ENCODE measurements around the gene HIP1. TPM values are rescaled to one million over a fixed set of nuclear protein-coding genes. Genes with fewer than 3 reads are reported as not detected.
A peak's percentile ranks its signal among the peaks of the same experiment; 100 is the strongest.
"Not testable (repeated sequence)": the region's sequence is repeated elsewhere in the genome, so short reads cannot be mapped to it uniquely, and the experiment has no call there.

Gene HIP1
- total and polyA plus RNA-seq, 4 donors: 26.0 to 44.0 (median 35.3) TPM

GRCh38 chr7:75572814-75573213 lies 165.9 kb downstream of the HIP1 start:
- Histone ChIP-seq H3K36me3 (ENCODE audit: control insufficient read depth, insufficient read depth, low read length) (peaks cover 75% of the 10 kb centered on the region), H3K9me3 (ENCODE audit: control insufficient read depth, insufficient read depth, low read length) (no peaks in the 10 kb centered on the region), H3K4me1 (ENCODE audit: control insufficient read depth, insufficient read depth, low read length) (no peaks in the 10 kb centered on the region), H3K27ac (ENCODE audit: low read depth, low read length) (no peak overlapping the region), H3K27me3 (ENCODE audit: control insufficient read depth, insufficient read depth, low read length) (no peaks in the 10 kb centered on the region), H3K4me3 (ENCODE audit: low read depth, low read length) (no peak overlapping the region)
- no peak for DNase-seq (ENCODE audit: low read depth in 4 of 6, low spot score in 6 of 6)
- 91% methylated on average over 11 of the region's 11 CpGs for WGBS (ENCODE audit: insufficient coverage)

GRCh38 chr7:75572396-75572795 lies 166.3 kb downstream of the HIP1 start:
- 80% methylated on average over 5 of the region's 5 CpGs for WGBS (ENCODE audit: insufficient coverage)
- peaks cover 75% of the 10 kb centered on the region for H3K36me3 ChIP-seq (ENCODE audit: control insufficient read depth, insufficient read depth, low read length)

GRCh38 chr7:75571209-75571608 lies 167.5 kb downstream of the HIP1 start:
- H3K4me1 ChIP-seq (ENCODE audit: control insufficient read depth, insufficient read depth, low read length): no peaks in the 10 kb centered on the region
- no peaks in the 10 kb centered on the region for H3K27me3 ChIP-seq (ENCODE audit: control insufficient read depth, insufficient read depth, low read length)
- WGBS (ENCODE audit: insufficient coverage): 100% methylated on average over 2 of the region's 4 CpGs
- DNase-seq (ENCODE audit: low read depth in 4 of 6, low spot score in 6 of 6): no peak
- no peak overlapping the region for H3K27ac ChIP-seq (ENCODE audit: low read depth, low read length)
- H3K9me3 ChIP-seq (ENCODE audit: control insufficient read depth, insufficient read depth, low read length): no peaks in the 10 kb centered on the region
- H3K36me3 ChIP-seq (ENCODE audit: control insufficient read depth, insufficient read depth, low read length): peaks cover 75% of the 10 kb centered on the region
- no peak overlapping the region for H3K4me3 ChIP-seq (ENCODE audit: low read depth, low read length)

More at GRCh38 chr7:75572396-75572795, 166.3 kb downstream of the HIP1 start:
- no peak overlapping the region for H3K4me3 ChIP-seq (ENCODE audit: low read depth, low read length)
- H3K9me3 ChIP-seq (ENCODE audit: control insufficient read depth, insufficient read depth, low read length): no peaks in the 10 kb centered on the region
- H3K4me1 ChIP-seq (ENCODE audit: control insufficient read depth, insufficient read depth, low read length): no peaks in the 10 kb centered on the region
- peak in 1 of 6 donors; percentile 22 for DNase-seq (ENCODE audit: low read depth in 4 of 6, low spot score in 6 of 6)
- H3K27ac ChIP-seq (ENCODE audit: low read depth, low read length): no peak overlapping the region
- H3K27me3 ChIP-seq (ENCODE audit: control insufficient read depth, insufficient read depth, low read length): no peaks in the 10 kb centered on the region

- DNase-seq (ENCODE audit: low read depth in 4 of 6, low spot score in 6 of 6); H3K4me3 ChIP-seq (ENCODE audit: low read depth, low read length); H3K9me3 ChIP-seq (ENCODE audit: control insufficient read depth, insufficient read depth, low read length); H3K27me3 ChIP-seq (ENCODE audit: control insufficient read depth, insufficient read depth, low read length); H3K4me1 ChIP-seq (ENCODE audit: control insufficient read depth, insufficient read depth, low read length); H3K27ac ChIP-seq (ENCODE audit: low read depth, low read length): not testable (repeated sequence)
- H3K36me3 ChIP-seq (ENCODE audit: control insufficient read depth, insufficient read depth, low read length): peaks cover 75% of the 10 kb centered on the region
- WGBS (ENCODE audit: insufficient coverage): 96% methylated on average over 13 of the region's 16 CpGs
Measured at GRCh38 chr7:75569629-75570282, 169.0 kb downstream of the HIP1 start.

- H3K36me3 ChIP-seq (ENCODE audit: control insufficient read depth, insufficient read depth, low read length): peaks cover 70% of the 10 kb centered on the region
- no peaks in the 10 kb centered on the region for H3K27me3 ChIP-seq (ENCODE audit: control insufficient read depth, insufficient read depth, low read length)
- H3K27ac ChIP-seq (ENCODE audit: low read depth, low read length): no peak overlapping the region
- no peaks in the 10 kb centered on the region for H3K9me3 ChIP-seq (ENCODE audit: control insufficient read depth, insufficient read depth, low read length)
- no peaks in the 10 kb centered on the region for H3K4me1 ChIP-seq (ENCODE audit: control insufficient read depth, insufficient read depth, low read length)
- no peak overlapping the region for H3K4me3 ChIP-seq (ENCODE audit: low read depth, low read length)
- DNase-seq (ENCODE audit: low read depth in 4 of 6, low spot score in 6 of 6): peak in 2 of 6 donors; percentile 26 to 71
- WGBS (ENCODE audit: insufficient coverage): 58% methylated on average over 10 of the region's 12 CpGs
Measured at GRCh38 chr7:75567948-75568595, 170.7 kb downstream of the HIP1 start.

- DNase-seq (ENCODE audit: low read depth in 4 of 6, low spot score in 6 of 6): peak in 4 of 6 donors; percentile 3 to 69 (median 20)
Measured at GRCh38 chr7:75565132-75565837, 173.5 kb downstream of the HIP1 start.

GRCh38 chr7:75563171-75563570 lies 175.6 kb downstream of the HIP1 start:
- no peak overlapping the region for H3K4me3 ChIP-seq (ENCODE audit: low read depth, low read length)
- peaks cover 80% of the 10 kb centered on the region for H3K36me3 ChIP-seq (ENCODE audit: control insufficient read depth, insufficient read depth, low read length)
- H3K27me3 ChIP-seq (ENCODE audit: control insufficient read depth, insufficient read depth, low read length): no peaks in the 10 kb centered on the region
- no peak overlapping the region for H3K27ac ChIP-seq (ENCODE audit: low read depth, low read length)
- H3K4me1 ChIP-seq (ENCODE audit: control insufficient read depth, insufficient read depth, low read length): no peaks in the 10 kb centered on the region
- no peak for DNase-seq (ENCODE audit: low read depth in 4 of 6, low spot score in 6 of 6)
- H3K9me3 ChIP-seq (ENCODE audit: control insufficient read depth, insufficient read depth, low read length): no peaks in the 10 kb centered on the region
- no CpG with 5 or more reads among the region's 3 CpGs for WGBS (ENCODE audit: insufficient coverage)

More at GRCh38 chr7:75565132-75565837, 173.5 kb downstream of the HIP1 start:
- WGBS (ENCODE audit: insufficient coverage): 67% methylated on average over 3 of the region's 6 CpGs
- Histone ChIP-seq H3K27ac (ENCODE audit: low read depth, low read length) (peak overlapping the region; percentile 42), H3K36me3 (ENCODE audit: control insufficient read depth, insufficient read depth, low read length) (peaks cover 69% of the 10 kb centered on the region), H3K4me1 (ENCODE audit: control insufficient read depth, insufficient read depth, low read length) (no peaks in the 10 kb centered on the region), H3K9me3 (ENCODE audit: control insufficient read depth, insufficient read depth, low read length) (no peaks in the 10 kb centered on the region), H3K27me3 (ENCODE audit: control insufficient read depth, insufficient read depth, low read length) (no peaks in the 10 kb centered on the region), H3K4me3 (ENCODE audit: low read depth, low read length) (no peak overlapping the region)

GRCh38 chr7:75559976-75560365 lies 178.8 kb downstream of the HIP1 start:
- H3K9me3 ChIP-seq (ENCODE audit: control insufficient read depth, insufficient read depth, low read length): no peaks in the 10 kb centered on the region
- no peak for DNase-seq (ENCODE audit: low read depth in 4 of 6, low spot score in 6 of 6)
- H3K27ac ChIP-seq (ENCODE audit: low read depth, low read length): no peak overlapping the region
- H3K4me3 ChIP-seq (ENCODE audit: low read depth, low read length): no peak overlapping the region
- no CpG with 5 or more reads among the region's 6 CpGs for WGBS (ENCODE audit: insufficient coverage)
- peaks cover 87% of the 10 kb centered on the region for H3K36me3 ChIP-seq (ENCODE audit: control insufficient read depth, insufficient read depth, low read length)
- no peaks in the 10 kb centered on the region for H3K4me1 ChIP-seq (ENCODE audit: control insufficient read depth, insufficient read depth, low read length)
- no peaks in the 10 kb centered on the region for H3K27me3 ChIP-seq (ENCODE audit: control insufficient read depth, insufficient read depth, low read length)

- Histone ChIP-seq H3K27me3 (ENCODE audit: control insufficient read depth, insufficient read depth, low read length) (no peaks in the 10 kb centered on the region), H3K4me1 (ENCODE audit: control insufficient read depth, insufficient read depth, low read length) (no peaks in the 10 kb centered on the region), H3K27ac (ENCODE audit: low read depth, low read length) (no peak overlapping the region), H3K36me3 (ENCODE audit: control insufficient read depth, insufficient read depth, low read length) (peaks cover 88% of the 10 kb centered on the region), H3K4me3 (ENCODE audit: low read depth, low read length) (no peak overlapping the region), H3K9me3 (ENCODE audit: control insufficient read depth, insufficient read depth, low read length) (no peaks in the 10 kb centered on the region)
- WGBS (ENCODE audit: insufficient coverage): 86% methylated on average over 18 of the region's 27 CpGs
- no peak for DNase-seq (ENCODE audit: low read depth in 4 of 6, low spot score in 6 of 6)
Measured at GRCh38 chr7:75559355-75559975, 179.3 kb downstream of the HIP1 start.

Data from spinal cord (tissue), 10 donors.